Kidney epithelial cell (primary cell): ENCODE measurements around the gene LGALS16. TPM values are rescaled to one million over a fixed set of nuclear protein-coding genes. Genes with fewer than 3 reads are reported as not detected.

ENCODE experiments used
- DNase-seq: peaks from one replicate; pipeline ENCODE4 v3.0.0-alpha.2; 2010; ENCODE audit warnings: low read depth
- H3K27me3 ChIP-seq: 2 replicates; pipeline ENCODE4 v1.6.0; 2011; ENCODE audit warnings: low read length; ENCODE audit not compliant: control insufficient read depth, insufficient read depth
- H3K36me3 ChIP-seq: 2 replicates; pipeline ENCODE4 v1.5.1; 2011; ENCODE audit warnings: low read length; ENCODE audit not compliant: control insufficient read depth, insufficient read depth
- H3K4me3 ChIP-seq: 2 replicates; pipeline ENCODE4 v1.5.1; 2011; ENCODE audit warnings: low read depth, mild to moderate bottlenecking, control low read depth, low read length
- CTCF ChIP-seq: IDR thresholded peaks from 2 replicates; pipeline ENCODE4 v1.5.1; 2011; ENCODE audit warnings: mild to moderate bottlenecking, moderate library complexity, low read length, control low read depth, inconsistent platforms; ENCODE audit not compliant: insufficient read depth, poor library complexity, severe bottlenecking
- total RNA-seq: library from RNA; depleted of rRNA; stranded (reverse); fragments of >200 nt; gene quantifications from 2 replicates; pipeline ENCODE4 v1.2.3, GENCODE V29; 2015

The LGALS16 gene
- total RNA-seq, 1 donor from 2014 or later: not detected

DNA sequence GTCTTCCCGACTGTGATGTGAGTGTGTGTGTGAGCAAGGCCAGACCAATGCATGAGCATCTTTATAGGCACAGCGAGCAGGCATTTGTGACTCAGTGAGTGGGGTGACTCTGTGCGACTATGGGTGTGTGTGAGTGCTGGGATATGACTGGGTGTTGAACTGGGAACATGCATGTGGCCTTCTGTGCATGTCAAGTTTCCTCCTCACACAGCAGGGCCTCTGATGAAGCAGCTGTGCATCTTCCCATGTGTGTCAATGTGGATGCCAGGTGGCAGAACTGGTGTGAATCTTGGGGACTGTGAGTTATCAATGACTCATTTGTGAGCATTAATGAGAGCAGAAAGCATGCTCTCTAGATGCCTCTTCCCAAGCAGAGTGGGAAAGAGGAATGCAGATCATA, 36.5 kb downstream of the LGALS16 start:
- no peak for TF ChIP-seq CTCF
- H3K27me3 ChIP-seq: no peaks in the 10 kb centered on the region
- H3K36me3 ChIP-seq: no peaks in the 10 kb centered on the region
- no peak overlapping the region for H3K4me3 ChIP-seq
- DNase-seq: no peak

DNA sequence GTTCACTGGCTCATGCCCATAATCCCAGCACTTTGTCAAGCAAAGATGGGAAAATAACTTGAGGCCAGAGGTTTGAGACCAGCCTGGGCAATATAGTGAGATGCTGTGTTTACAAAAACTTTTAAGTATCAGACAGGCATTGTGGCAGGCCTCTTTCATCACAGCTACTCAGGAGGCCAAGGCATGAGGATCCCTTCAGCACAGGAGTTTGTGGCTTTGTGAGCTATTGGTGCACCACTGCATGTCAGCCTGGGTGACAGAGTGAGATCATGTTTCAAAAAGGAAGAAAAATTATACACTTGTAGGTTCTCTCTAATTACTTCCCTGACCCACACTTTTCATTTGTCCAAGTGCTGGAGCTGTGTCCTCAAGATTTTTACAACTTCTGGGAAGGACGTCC, 37.1 kb downstream of the LGALS16 start:
- Histone ChIP-seq H3K27me3 (no peaks in the 10 kb centered on the region), H3K36me3 (no peaks in the 10 kb centered on the region), H3K4me3 (no peak overlapping the region)
- DNase-seq: no peak
- no peak for TF ChIP-seq CTCF

- Histone ChIP-seq H3K4me3 (no peak overlapping the region), H3K36me3 (no peaks in the 10 kb centered on the region), H3K27me3 (no peaks in the 10 kb centered on the region)
- TF ChIP-seq CTCF: no peak
- no peak for DNase-seq
These were observed 40.0 kb downstream of the LGALS16 start for GRCh38 chr19:39695759-39696158.

GRCh38 chr19:39696387-39696786, 40.7 kb downstream of the LGALS16 start:
- DNase-seq: no peak
- no peak overlapping the region for H3K4me3 ChIP-seq
- TF ChIP-seq CTCF: no peak

GRCh38 chr19:39698535-39698934, 42.8 kb downstream of the LGALS16 start:
- no peak for DNase-seq
- TF ChIP-seq CTCF: no peak
- H3K36me3 ChIP-seq: no peaks in the 10 kb centered on the region
- no peak overlapping the region for H3K4me3 ChIP-seq
- no peaks in the 10 kb centered on the region for H3K27me3 ChIP-seq

More at GRCh38 chr19:39696387-39696786, 40.7 kb downstream of the LGALS16 start:
- Histone ChIP-seq H3K27me3 (no peaks in the 10 kb centered on the region), H3K36me3 (no peaks in the 10 kb centered on the region)

GRCh38 chr19:39701291-39701690, 45.6 kb downstream of the LGALS16 start:
- no peaks in the 10 kb centered on the region for H3K27me3 ChIP-seq
- no peak for DNase-seq
- H3K36me3 ChIP-seq: no peaks in the 10 kb centered on the region
- H3K4me3 ChIP-seq: no peak overlapping the region
- TF ChIP-seq CTCF: no peak
